ENCODE measurements around the gene TUBD1. TPM values are rescaled to one million over a fixed set of nuclear protein-coding genes. Genes with fewer than 3 reads are reported as not detected.
"Not testable (repeated sequence)": the region's sequence is repeated elsewhere in the genome, so short reads cannot be mapped to it uniquely, and the experiment has no call there.

The TUBD1 gene
- total RNA-seq, 1 donor from 2014 or later = 9.9 TPM

DNA sequence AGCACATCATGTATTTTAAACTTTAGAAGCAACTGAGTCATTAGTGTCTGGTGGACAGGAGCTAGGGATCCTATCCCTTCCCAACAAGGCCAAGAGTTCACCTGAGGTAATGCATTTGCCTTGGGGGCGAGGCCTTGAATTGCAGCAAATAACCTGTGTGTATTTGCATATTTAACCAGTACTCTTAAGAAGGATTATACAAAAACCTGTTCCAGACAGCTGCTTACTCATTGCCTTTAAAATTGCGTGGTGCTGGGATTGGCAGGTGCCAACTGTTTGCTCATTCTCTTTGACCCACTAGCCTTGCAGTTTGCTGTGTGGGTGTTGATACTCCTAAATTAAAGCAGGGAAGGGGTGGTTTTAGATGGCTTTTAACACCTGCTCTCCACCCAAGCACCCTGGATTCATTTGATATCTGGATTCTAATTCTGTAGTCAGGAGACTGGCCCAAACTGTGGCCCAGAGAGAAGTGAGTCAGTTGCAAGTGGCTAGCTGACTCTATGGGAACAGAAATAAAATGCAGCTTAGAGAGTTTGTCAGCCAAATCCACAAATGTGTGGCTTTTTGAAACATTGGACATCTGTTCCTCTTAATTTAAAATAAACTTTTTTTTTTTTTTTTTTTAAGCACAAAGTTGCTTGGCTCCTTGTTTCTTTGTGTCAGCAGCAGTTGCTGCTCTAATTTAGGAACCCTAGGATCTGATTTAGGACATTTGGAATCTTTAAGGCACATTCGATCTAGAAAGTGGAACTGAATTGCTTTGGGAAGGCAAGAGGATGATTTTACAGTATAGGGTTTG, 46.9 kb downstream of the TUBD1 start:
- DNase-seq (ENCODE audit: low spot score) = peak; percentile 26

DNA sequence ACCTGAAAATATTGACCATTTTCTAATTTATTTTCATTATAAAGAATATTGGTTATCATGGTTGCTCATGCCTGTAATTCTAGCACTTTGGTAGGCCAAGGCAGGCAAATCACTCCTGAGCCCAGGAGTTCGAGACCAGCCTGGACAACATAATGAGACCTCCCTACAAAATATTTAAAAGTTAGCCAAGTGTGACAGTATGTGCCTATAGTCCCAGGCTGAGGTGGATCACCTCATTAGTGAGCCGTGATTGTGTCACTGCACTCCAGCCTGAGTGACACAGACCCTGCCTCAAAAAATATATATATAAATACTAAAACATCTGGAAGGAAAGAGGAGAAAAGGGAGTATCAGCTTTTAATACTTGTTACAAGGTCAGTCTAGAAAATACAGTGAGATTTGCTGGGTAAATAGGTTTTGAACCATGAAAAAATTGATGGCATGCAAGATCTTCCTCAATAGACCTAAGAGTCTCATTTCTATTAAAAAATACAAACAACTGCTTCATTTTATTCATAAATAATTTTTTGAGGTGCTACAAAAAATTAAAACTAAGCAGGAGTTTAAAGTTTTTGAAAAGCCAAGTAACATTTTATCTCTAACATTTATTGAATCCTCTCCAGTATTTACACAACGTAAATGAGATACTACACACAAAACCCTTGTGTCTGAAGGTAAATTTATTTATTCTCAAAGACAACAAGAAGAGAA, 47.7 kb downstream of the TUBD1 start:
- DNase-seq (ENCODE audit: low spot score) = no peak

DNA sequence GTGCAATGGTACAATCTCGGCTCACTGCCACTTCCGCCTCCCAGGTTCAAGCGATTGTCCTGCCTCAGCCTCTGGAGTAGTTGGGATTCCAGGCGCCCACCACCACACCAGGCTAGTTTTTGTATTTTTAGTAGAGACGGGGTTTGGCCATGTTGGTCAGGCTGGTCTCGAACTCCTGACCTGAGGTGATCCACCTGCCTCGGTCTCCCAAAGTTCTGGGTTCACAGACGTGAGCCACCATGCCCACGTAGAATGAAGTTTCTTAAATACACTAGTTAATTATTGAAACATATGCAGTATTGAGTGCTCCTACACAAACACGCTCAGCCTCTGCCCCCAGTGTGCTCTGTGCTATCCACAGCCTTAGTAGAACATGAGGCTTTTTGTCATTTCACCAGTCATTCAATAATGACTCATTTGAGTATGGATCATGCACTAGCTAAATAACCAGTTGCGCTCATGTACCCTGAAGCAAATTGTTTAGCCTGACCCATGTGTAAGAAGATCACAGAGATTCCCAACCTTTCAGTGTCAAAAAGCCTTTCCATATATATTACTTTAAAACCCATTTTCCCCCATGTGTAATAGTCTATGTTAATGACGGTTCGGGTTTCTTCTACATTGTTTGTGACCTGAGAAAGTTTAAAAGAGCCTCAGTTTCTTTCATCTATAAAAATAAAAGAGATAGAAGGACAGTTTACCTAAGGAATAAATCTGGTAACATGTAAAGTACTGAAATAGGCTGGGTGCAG, 49.7 kb downstream of the TUBD1 start:
- no peak for DNase-seq (ENCODE audit: low spot score)

DNA sequence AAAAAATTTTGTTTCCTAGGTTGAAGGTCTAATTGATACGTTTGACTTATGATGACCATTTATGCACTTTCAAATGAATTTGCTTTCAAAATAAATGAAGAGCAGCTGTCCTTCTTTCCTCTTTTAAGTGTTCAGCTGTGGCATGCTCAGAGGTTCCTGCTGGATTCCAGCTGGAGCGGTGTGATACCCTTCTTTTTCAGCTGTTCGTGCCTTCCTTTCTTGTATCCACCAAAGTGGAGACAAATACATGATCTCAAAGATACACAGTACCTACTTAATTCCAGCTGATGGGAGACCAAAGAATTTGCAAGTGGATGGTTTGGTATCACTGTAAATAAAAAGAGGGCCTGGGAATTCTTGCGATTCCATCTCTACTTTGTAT, 50.9 kb downstream of the TUBD1 start:
- DNase-seq (ENCODE audit: low spot score) = not testable (repeated sequence)

DNA sequence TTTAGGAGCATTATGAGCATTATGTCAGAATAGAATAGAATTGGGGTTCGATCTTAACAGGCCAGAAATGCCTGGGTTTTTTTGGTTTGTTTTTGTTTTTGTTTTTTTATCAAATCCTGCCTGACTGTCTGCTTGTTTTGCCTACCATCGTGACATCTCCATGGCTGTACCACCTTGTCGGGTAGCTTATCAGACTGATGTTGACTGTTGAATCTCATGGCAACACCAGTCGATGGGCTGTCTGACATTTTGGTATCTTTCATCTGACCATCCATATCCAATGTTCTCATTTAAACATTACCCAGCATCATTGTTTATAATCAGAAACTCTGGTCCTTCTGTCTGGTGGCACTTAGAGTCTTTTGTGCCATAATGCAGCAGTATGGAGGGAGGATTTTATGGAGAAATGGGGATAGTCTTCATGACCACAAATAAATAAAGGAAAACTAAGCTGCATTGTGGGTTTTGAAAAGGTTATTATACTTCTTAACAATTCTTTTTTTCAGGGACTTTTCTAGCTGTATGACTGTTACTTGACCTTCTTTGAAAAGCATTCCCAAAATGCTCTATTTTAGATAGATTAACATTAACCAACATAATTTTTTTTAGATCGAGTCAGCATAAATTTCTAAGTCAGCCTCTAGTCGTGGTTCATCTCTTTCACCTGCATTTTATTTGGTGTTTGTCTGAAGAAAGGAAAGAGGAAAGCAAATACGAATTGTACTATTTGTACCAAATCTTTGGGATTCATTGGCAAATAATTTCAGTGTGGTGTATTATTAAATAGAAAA, 51.5 kb downstream of the TUBD1 start:
- not testable (repeated sequence) for DNase-seq (ENCODE audit: low spot score)

DNA sequence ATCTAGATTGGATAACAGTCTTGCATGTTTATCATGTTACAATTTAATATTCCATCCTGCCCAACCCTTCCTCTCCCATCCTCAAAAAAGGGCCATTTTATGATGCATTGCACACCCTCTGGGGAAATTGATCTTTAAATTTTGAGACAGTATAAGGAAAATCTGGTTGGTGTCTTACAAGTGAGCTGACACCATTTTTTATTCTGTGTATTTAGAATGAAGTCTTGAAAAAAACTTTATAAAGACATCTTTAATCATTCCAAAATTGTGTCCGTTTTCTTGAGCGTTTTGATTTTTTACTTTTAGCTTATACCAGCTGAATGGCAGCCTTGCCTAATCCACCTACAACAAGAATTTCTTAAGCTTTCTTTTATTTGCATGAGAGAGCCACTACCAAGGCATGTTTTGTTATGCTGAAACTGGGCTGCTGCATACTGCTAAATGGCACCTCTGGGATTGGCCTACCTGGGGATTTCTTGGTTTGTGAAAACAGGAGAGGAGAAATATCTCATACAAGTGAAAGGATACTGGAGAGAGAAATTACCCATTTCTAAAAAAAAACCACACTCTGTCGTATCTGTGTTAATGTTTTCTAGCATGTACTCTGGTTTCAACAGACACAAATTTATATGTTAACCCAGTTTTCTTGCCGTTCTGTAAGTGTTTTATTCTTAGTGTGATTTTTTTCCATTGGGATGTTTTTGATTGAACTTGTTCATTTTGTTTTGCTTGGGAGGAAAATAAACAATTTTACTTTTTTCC, 52.2 kb downstream of the TUBD1 start:
- no peak for DNase-seq (ENCODE audit: low spot score)

DNA sequence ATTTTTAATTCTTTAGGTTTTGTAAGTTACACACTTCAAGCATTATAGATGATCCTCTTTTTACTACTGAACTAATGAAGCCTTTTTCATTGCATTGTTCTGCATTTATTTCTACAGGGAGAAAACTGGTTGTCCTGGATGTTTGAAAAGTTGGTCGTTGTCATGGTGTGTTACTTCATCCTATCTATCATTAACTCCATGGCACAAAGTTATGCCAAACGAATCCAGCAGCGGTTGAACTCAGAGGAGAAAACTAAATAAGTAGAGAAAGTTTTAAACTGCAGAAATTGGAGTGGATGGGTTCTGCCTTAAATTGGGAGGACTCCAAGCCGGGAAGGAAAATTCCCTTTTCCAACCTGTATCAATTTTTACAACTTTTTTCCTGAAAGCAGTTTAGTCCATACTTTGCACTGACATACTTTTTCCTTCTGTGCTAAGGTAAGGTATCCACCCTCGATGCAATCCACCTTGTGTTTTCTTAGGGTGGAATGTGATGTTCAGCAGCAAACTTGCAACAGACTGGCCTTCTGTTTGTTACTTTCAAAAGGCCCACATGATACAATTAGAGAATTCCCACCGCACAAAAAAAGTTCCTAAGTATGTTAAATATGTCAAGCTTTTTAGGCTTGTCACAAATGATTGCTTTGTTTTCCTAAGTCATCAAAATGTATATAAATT, 53.0 kb downstream of the TUBD1 start:
- no peak for DNase-seq (ENCODE audit: low spot score)

DNA sequence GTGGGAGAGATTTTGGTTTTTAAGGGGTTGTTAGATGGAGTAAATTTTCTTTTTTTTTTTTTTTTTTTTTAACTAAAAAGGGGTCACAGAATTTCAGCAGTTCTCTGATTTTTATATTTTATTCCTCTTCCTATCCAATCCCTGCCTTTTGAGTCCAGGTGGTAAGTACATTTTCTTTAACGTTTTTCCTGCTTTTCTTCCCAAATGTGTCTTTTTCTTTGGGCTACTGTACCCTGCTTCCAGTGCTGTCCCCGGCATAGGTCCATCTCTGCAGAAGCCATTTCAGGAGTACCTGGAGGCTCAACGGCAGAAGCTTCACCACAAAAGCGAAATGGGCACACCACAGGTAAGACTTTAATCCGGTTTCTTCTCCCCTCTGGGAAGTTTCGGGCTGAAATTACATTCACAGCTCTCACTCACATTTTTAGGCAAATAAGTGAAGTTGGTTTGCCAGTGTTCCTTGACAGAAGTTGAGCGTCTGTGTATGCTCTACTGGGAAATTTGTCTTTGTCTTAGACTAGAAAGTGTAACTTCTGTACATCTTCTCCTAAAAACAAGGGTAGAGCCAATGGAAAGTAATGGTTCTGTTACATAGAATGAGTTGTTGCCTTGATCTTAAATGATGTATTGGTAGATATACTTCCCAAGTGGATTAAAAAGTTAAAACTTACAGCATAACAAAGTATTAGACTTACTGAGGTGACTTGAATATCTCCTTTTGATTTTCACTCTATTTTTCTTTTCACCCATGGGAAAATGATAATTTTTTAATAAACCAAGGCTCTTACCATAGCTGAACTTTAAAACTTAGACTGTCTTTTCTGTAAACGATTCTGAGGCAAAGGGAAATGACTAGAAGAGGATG, 54.5 kb downstream of the TUBD1 start:
- DNase-seq (ENCODE audit: low spot score) = peak; percentile 59

DNA sequence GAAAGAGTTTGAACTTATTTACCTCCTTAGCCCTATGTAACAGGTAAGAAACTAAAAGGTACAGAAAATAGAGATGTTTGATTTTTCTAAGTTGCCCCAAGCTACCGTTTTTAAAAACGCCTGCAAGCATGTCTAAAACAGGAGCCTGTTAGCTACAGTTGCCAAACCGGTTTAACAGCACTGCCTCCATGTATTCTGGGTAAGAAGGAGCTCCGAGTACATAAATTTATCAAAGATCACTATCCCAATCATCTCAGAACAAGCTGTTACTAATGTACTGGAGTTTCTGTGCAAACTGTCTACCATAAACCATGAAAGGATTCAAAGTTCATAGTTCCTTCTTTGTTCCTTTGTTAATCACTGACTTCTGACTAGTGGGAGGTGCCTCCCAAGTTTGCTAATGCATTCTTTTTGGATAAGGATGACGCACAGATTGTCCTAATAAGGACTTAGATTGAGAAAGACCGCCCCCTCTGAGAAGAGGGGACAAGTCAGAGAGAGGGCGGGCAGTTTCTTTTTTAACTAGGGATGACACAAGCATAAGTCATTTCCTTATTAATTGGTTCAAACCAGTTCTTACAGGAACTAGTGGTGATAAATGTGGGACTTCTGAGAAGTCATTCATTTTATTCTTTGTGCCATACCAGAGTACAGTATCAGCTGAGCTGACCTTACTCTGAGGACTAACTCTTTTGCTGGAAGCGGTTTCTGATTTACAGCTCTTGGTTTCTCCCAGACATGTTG, 55.3 kb downstream of the TUBD1 start:
- DNase-seq (ENCODE audit: low spot score) = peak; percentile 99

DNA sequence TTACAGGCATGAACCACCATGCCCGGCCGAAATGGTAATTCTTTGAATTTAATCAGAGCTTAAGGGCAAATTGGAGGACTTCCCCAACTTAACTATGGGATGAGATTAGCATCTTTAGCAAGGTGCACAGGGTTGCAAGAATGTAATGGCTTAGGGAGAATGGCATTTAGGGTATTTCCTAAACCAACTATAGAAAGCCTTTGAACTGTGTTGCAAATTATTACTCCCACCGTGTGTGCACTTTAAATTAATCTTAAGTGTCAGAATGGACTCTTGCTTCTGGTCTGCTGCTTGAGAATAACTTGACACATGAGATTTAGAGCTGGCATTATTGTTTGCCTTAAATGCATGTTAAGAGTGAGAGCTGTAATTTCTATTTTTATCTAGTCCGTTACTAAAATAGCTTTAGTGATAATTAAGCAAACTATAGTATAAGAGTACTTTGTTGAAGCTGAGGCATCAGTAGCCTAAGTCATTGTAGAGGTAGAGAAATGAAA, 59.8 kb downstream of the TUBD1 start:
- DNase-seq (ENCODE audit: low spot score) = no peak

DNA sequence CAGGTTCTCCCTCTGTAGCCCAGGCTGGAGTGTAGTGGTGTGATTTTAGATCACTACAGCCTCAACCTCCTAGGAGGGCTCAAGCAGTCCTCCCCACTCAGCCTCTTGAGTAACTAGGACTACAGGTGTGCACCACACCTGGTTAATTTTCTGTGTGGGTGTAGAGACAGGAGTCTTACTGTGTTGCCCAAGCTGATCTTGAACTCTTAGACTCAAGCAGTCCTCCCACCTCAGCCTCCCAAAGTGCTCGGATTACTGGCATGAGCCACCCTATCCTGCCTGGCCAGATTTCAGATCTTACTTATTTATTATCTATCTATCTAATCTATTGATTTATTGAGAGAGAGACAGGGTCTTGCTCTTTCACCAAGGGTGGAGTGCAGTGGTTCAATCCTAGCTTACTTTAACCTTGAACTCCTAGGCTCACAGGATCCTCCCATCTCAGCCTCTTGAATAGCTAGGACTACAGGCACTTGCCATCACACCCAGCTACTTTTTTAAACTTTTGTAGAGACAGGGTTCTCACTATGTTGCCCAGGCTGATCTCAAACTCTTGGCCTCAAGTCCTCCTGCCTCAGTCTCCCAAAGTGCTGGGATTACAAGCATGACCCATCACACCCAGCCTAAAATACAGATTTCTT, 61.8 kb downstream of the TUBD1 start:
- no peak for DNase-seq (ENCODE audit: low spot score)

DNA sequence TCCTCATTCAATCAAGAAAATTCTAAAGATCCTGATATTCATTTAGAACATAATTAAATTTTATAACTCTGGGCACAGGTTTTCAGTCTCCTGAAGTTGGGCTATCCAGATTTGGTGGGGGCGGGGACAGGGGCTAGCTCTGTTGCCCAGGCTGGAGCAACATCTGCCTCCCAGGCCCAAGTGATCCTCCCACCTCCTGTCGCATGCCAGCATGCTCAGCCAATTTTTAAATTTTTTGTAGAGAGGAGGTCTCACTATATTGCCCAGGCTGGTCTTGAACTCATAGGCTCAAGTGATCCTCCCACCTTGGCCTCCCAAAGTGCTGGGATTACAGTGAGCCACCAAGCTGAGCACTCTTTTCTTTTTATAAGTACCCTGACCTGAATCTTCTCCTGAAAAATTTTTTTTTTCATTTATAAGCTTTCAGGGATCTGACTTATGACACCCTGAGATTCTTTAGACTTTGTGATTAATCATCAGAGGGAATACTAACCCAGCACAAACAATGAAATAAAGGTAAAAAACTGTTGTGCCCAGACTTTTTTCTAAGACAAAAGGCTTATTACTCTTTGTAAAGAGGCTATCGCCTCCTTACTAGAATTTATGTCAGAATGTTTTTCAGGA, 62.6 kb downstream of the TUBD1 start:
- DNase-seq (ENCODE audit: low spot score) = no peak

DNA sequence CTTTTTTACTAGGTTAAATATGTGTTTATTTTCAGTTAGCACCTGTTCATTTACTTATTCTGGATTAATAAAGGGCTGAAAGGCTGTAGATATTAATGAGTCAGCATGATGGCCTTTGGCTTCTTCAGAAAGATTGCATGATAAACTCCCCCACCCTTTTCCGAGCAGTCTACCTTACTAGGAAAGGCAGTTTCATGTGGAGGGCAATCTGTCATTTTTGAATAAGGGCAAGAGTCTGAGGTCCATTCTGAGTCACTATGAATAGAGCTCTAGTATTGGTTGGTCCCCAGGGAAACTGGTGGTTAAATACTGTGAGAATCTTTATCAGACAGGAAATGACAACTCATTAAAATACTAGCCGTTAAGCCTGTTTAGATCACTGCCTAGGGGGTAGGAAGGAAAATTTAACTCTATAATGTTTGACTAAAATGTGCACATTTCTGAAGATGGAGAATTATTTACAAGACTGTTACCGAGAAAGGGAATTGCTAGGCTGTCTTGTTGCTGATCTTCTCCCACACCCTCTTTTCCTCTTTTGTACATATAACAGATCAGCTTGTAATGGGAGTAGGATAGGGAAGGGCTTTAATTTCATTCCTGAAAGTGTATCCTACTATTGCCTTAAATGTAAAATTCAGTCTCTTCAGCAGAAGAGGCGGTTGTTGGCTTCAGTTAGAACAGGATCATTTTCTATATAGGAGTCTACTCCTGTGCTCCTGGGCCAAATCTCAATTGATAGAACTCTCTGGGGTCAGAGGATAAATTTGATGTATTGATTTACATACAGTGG, 63.3 kb downstream of the TUBD1 start:
- DNase-seq (ENCODE audit: low spot score) = peak; percentile 75

DNA sequence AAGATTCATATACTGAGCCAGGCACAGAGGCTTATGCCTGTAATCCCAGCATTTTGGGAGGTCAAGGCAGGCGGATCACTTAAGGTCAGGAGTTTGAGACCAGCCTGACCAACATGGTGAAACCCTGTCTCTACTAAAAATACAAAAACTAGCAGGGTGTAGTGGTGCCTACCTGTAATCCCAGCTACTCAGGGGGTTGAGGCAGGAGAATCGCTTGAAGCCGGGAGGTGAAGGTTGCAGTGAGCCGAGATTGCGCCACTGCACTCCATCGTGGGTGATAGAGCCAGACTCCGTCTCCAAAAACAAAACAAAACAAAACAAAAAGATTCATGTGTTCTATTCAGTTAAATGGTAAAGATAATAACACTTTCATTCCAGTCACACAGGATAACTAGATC, 63.9 kb downstream of the TUBD1 start:
- DNase-seq (ENCODE audit: low spot score) = not testable (repeated sequence)

DNA sequence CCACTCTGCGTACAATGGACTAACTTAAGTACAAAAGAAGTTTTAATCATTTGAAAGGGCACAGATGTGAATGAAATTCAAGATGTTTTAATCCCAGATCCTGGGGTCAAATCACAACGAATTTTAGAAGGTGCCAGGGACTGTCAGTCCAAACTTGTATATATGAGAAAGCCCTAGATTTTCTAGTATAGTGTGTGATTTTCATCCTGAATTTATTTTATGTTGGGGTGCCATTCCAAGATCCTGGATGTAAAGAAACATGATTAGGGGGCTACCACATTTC, 64.3 kb downstream of the TUBD1 start:
- no peak for DNase-seq (ENCODE audit: low spot score)

DNA sequence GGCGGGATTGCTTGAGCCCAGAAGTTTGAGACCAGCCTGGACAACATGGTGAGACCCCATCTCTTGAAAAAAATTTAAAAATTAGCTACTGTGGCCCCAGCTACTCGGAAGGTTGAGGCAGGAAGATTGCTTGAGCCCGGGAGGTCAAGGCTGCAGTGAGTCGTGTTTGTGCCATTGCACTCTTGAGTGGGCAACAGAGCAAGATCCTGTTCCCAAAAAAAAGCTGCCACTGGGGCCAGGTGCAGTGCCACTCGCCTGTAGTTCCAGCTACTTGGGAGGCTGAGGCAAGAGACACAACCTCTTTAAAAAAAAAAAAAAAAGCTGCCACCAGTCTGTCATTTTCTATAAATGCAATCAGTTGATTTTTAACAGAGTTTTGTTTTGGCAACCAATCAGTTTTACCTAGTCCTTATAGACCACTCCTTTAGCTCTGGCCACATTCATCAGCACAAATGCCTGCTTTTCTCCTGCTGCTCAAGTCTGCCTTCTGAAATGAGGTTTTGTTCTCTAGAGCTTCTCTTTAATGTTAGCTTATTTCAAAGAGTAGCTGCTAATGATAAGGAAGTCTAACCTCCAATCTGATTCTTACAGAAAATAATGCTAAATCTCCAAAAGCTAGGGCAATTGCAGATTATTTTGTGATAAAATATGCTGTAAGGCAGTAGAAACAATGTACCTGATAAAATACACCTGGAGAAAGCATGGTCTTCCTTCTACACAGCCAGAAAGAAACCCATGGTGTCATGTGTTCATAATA, 64.8 kb downstream of the TUBD1 start:
- DNase-seq (ENCODE audit: low spot score) = no peak
